GM12865 (cell line): ENCODE data around the gene NTN4.

ENCODE experiments used
- DNase-seq: peaks from one replicate; pipeline ENCODE4 v3.0.0; 2010; ENCODE audit warnings: low read depth
- H3K4me3 ChIP-seq: 2 replicates; pipeline ENCODE4 v1.5.1; 2011; ENCODE audit warnings: mild to moderate bottlenecking, low read depth, low read length, control low read depth
- TF ChIP-seq, protein P1 (sequence below): IDR thresholded peaks from 2 replicates; pipeline ENCODE4 v1.5.1; 2011; ENCODE audit warnings: low read length, control low read depth, low read depth, inconsistent platforms; ENCODE audit not compliant: insufficient read depth; ENCODE audit errors: missing control alignments

The NTN4 gene

DNA sequence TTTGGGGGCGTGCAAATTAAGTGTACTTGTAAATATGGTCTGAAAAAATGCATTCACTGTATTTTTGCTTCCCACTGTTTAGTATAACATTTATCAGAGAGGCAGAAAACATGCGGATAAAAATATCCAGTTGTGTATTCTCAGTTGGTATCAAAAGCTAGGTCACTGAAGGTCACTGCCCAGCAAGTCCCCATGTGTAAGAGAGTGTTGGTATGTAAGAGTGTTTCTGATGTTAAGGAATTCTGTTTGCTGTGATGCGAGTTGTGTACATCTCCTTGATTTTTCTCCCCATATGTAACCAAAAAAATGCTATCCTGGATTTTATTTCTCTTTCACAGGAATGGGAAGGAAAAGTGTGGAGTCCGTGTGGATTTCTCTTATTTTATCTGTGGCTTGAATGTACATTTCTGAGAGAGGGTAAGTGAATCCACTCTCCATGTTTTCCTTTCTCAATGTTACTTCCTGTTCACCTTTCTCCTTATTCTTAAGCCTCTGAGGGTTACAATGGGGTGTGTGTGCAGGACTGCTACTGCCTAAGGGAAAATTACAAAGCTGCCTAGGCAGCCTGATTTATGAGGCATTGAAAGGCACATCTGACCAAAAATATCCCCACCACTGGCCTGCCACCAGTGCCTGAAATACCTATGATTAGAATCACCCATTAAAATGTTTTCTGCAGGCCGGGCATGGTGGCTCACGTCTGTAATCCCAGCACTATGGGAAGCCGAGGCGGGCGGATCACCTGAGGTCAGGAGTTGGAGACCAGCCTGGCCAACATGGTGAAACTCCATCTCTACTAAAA is 141.4 kb downstream of the NTN4 start:
- TF ChIP-seq, protein P1, sequence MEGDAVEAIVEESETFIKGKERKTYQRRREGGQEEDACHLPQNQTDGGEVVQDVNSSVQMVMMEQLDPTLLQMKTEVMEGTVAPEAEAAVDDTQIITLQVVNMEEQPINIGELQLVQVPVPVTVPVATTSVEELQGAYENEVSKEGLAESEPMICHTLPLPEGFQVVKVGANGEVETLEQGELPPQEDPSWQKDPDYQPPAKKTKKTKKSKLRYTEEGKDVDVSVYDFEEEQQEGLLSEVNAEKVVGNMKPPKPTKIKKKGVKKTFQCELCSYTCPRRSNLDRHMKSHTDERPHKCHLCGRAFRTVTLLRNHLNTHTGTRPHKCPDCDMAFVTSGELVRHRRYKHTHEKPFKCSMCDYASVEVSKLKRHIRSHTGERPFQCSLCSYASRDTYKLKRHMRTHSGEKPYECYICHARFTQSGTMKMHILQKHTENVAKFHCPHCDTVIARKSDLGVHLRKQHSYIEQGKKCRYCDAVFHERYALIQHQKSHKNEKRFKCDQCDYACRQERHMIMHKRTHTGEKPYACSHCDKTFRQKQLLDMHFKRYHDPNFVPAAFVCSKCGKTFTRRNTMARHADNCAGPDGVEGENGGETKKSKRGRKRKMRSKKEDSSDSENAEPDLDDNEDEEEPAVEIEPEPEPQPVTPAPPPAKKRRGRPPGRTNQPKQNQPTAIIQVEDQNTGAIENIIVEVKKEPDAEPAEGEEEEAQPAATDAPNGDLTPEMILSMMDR: no peak
- no peak overlapping the region for H3K4me3 ChIP-seq
- DNase-seq: no peak

DNA sequence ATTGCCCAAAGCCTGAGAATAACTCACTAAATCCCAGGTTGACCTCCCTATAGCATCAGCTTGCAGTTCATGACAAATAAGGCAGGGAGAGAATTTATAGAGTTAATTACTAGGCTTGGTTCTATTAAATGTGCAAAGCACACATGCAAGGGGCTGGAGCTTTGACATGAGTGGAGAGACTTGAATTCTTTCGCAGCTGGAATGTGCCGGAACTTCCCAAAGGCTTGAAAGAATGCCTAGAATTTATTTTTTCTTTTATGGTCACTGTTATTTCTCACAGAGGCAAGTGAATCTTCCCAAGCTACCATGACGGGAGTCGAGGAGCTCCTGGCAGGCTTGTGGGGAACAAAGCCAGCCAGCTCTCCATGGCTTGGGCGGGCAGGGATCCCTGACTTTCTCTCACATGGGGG is 143.8 kb downstream of the NTN4 start:
- no peak overlapping the region for H3K4me3 ChIP-seq
- no peak for DNase-seq
- TF ChIP-seq, protein P1: no peak

DNA sequence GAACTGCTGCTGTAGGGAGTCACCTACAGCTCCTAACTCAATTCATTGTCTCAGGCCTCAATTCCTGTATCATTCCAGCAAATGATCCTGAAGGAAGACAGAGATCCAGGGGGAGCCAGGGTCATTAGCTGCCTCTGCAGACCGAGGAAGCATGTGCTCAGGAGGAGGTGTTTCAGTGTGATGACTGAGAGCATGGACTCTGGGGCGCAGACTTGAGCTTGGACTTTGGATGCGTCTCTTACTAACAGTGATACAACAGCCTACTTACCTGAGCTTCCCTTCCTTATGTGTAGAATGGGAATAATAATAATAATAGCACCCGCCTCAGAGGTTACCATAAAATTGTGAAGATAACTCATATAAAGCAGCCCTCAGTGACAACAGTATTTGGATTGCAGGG is 147.3 kb downstream of the NTN4 start:
- no peak for DNase-seq
- TF ChIP-seq, protein P1: no peak
- H3K4me3 ChIP-seq: no peak overlapping the region

DNA sequence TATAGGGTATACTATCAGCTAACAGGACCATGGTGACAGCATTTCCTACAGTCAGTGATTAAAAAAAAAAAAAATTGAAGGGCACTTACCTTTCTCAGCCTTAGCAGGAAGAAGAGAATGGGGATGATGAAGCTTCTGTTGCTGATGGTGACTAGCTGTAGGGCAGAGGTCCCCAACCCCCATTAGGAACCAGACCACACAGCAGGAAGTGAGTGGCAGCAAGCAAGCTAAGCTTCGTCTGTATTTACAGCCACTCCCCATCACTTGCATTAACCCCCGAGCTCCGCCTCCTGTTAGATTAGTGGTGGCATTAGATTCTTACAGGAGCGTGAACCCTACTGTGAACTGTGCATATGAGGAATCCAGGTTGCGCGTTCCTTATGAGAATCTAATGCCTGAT is 148.0 kb downstream of the NTN4 start:
- TF ChIP-seq, protein P1: no peak
- DNase-seq: no peak
- no peak overlapping the region for H3K4me3 ChIP-seq

DNA sequence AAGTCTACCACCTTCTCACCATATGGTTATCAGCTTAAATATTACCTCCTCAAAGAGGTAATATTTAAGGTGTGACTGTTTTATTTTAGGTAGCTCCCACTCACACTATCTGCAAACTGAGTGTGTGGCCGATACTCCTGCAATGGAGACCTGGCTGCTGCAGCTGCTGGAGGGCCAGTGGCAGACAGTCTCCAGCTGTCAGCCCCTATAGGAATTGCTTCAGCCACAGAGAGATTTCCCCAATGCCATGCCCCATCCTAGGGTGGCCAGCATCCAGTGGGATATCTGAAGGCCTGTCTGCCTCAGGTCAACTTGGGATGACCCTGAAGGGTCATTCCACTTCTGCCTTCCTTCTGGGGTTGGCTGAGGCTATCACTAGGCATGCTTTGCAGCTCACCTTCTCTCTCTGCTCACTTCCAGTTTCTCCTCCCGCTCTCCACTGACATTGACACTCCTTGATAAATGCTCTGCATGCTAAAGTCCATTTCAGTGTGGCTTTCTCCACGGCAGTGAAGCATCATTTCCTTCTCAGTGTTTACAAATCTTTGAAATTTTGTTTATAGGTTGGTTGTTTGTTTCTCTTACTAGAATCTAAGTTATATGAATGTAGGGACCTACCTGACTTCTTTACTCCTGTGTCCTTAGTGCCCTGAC is 149.1 kb downstream of the NTN4 start:
- H3K4me3 ChIP-seq: no peak overlapping the region
- TF ChIP-seq, protein P1: no peak
- DNase-seq: no peak

DNA sequence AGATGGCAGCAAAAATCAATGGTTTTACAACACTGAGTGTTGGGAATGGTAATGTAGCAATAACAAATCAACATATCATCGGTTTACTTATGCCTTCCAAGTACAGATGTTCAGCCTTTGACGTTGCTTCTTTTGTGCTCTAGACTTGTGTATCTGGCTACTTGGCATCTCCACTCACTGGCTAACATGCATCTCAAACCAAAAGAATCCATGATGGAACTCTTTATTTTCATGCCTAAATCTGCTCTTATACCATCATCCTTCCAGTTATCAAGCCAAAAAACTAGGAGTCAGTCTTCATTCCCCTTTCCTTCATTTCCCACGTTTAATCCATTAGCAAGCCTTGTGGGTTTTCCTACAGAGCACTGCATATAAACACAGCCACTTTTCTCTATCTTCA is 150.0 kb downstream of the NTN4 start:
- TF ChIP-seq, protein P1: no peak
- no peak for DNase-seq
- no peak overlapping the region for H3K4me3 ChIP-seq
